Fibroblast of gingiva (primary cell): Measurements from ENCODE around the gene TRAPPC8.
"Not testable (repeated sequence)": the region's sequence is repeated elsewhere in the genome, so short reads cannot be mapped to it uniquely, and the experiment has no call there.

ENCODE experiments used
- DNase-seq: peaks from one replicate; pipeline ENCODE4 v3.0.0-alpha.2; 2011; ENCODE audit warnings: low read depth

TRAPPC8 gene

GRCh38 chr18:31943878-31944816, 1.2 kb upstream of the TRAPPC8 start:
- no peak for DNase-seq

- peak; percentile 43 for DNase-seq
These were observed 483 bp downstream of the TRAPPC8 start for GRCh38 chr18:31942291-31942998.

GRCh38 chr18:31941010-31941809, 1.7 kb downstream of the TRAPPC8 start:
- DNase-seq = no peak

- DNase-seq = not testable (repeated sequence)
These were observed 8.2 kb downstream of the TRAPPC8 start for GRCh38 chr18:31934773-31935172.

GRCh38 chr18:31931886-31932240, 11.1 kb downstream of the TRAPPC8 start:
- no peak for DNase-seq

GRCh38 chr18:31931163-31931885, 11.6 kb downstream of the TRAPPC8 start:
- DNase-seq = no peak

- no peak for DNase-seq
These were observed 13.7 kb downstream of the TRAPPC8 start for GRCh38 chr18:31929273-31929672.

- DNase-seq = not testable (repeated sequence)
These were observed 15.9 kb downstream of the TRAPPC8 start for GRCh38 chr18:31926988-31927387.

GRCh38 chr18:31920277-31920676, 22.7 kb downstream of the TRAPPC8 start:
- no peak for DNase-seq

GRCh38 chr18:31919366-31919765, 23.6 kb downstream of the TRAPPC8 start:
- DNase-seq = not testable (repeated sequence)

- no peak for DNase-seq
These were observed 24.2 kb downstream of the TRAPPC8 start for GRCh38 chr18:31918733-31919132.

GRCh38 chr18:31901063-31901462, 41.9 kb downstream of the TRAPPC8 start:
- no peak for DNase-seq

GRCh38 chr18:31899771-31900170, 43.2 kb downstream of the TRAPPC8 start:
- not testable (repeated sequence) for DNase-seq

GRCh38 chr18:31892936-31893335, 50.0 kb downstream of the TRAPPC8 start:
- DNase-seq = no peak

- DNase-seq = no peak
These were observed 51.4 kb downstream of the TRAPPC8 start for GRCh38 chr18:31891566-31891965.

GRCh38 chr18:31884020-31884419, 58.9 kb downstream of the TRAPPC8 start:
- DNase-seq = peak; percentile 6

- DNase-seq = no peak
These were observed 62.6 kb downstream of the TRAPPC8 start for GRCh38 chr18:31880186-31880898.

- DNase-seq = no peak
These were observed 64.6 kb downstream of the TRAPPC8 start for GRCh38 chr18:31878358-31878757.

- DNase-seq = no peak
These were observed 65.0 kb downstream of the TRAPPC8 start for GRCh38 chr18:31877900-31878299.

- no peak for DNase-seq
These were observed 66.2 kb downstream of the TRAPPC8 start for GRCh38 chr18:31876707-31877106.

- DNase-seq = no peak
These were observed 67.6 kb downstream of the TRAPPC8 start for GRCh38 chr18:31875301-31875700.
